Mesenchymal stem cell (in vitro differentiated cells and primary cell): ENCODE results near the gene MAP3K15.

Experiments used
- DNase-seq: peaks from one replicate; pipeline ENCODE4 v3.0.0-alpha.2; 2013
- H2AFZ ChIP-seq: one replicate; pipeline ENCODE4 v1.6.1; 2013; ENCODE audit warnings: low read depth, mild to moderate bottlenecking, control low read depth, inconsistent platforms, low read length, moderate library complexity
- H2AK5ac ChIP-seq: 2 replicates; pipeline ENCODE4 v1.6.1; 2013; ENCODE audit warnings: low read length, moderate library complexity, mild to moderate bottlenecking, inconsistent platforms; ENCODE audit not compliant: severe bottlenecking
- H2BK120ac ChIP-seq: one replicate; pipeline ENCODE4 v1.6.1; 2013; ENCODE audit warnings: low read depth, mild to moderate bottlenecking, inconsistent platforms, low read length, moderate library complexity
- H2BK12ac ChIP-seq, 2 experiments: one replicate each; pipeline ENCODE4 v1.6.1; 2013; ENCODE audit warnings: inconsistent platforms in 2 of 2, low read length in 2 of 2, mild to moderate bottlenecking in 2 of 2, moderate library complexity in 2 of 2, control low read depth in 1 of 2
- H2BK15ac ChIP-seq: one replicate; pipeline ENCODE4 v1.6.1; 2013; ENCODE audit warnings: mild to moderate bottlenecking, low read depth, inconsistent platforms; ENCODE audit not compliant: poor library complexity, severe bottlenecking
- H2BK5ac ChIP-seq: 2 replicates; pipeline ENCODE4 v1.6.1; 2013; ENCODE audit warnings: low read depth, mild to moderate bottlenecking, low read length, control low read depth, inconsistent platforms; ENCODE audit not compliant: poor library complexity, severe bottlenecking
- H3K14ac ChIP-seq, 2 experiments: one replicate each; pipeline ENCODE4 v1.6.1; 2013; ENCODE audit warnings: inconsistent platforms in 2 of 2, low read length in 2 of 2, control low read depth in 1 of 2, mild to moderate bottlenecking in 1 of 2, moderate library complexity in 1 of 2
- H3K18ac ChIP-seq, 2 experiments: one replicate each; pipeline ENCODE4 v1.6.1; 2013; ENCODE audit warnings: inconsistent platforms in 2 of 2, low read length in 2 of 2, control low read depth in 1 of 2, low read depth in 1 of 2, mild to moderate bottlenecking in 1 of 2
- H3K23ac ChIP-seq, 2 experiments: one replicate each; pipeline ENCODE4 v1.6.1; 2013; ENCODE audit warnings: inconsistent platforms in 2 of 2, low read length in 2 of 2, mild to moderate bottlenecking in 2 of 2, moderate library complexity in 2 of 2, control low read depth in 1 of 2
- H3K27ac ChIP-seq: 2 replicates; pipeline ENCODE4 v1.5.1; 2013; ENCODE audit warnings: mild to moderate bottlenecking, moderate library complexity, low read length, control low read depth, inconsistent platforms; ENCODE audit not compliant: poor library complexity, severe bottlenecking
- H3K27me3 ChIP-seq, 2 experiments: 2 replicates each; pipeline versions ENCODE4 v1.6.1 to v1.7.0; 2013; ENCODE audit warnings: low read length in 2 of 2, mild to moderate bottlenecking in 2 of 2, moderate library complexity in 2 of 2, control low read depth in 1 of 2, inconsistent platforms in 1 of 2; ENCODE audit not compliant: control insufficient read depth in 1 of 2, insufficient read depth in 1 of 2
- H3K36me3 ChIP-seq, 2 experiments: 2 replicates each; pipeline versions ENCODE4 v1.6.1 to v1.7.0; 2013; ENCODE audit warnings: low read length in 2 of 2, control low read depth in 1 of 2, inconsistent platforms in 1 of 2, low read depth in 1 of 2, mild to moderate bottlenecking in 1 of 2; ENCODE audit not compliant: insufficient read depth in 2 of 2, control insufficient read depth in 1 of 2
- H3K4ac ChIP-seq, 2 experiments: one replicate each; pipeline ENCODE4 v1.6.1; 2013; ENCODE audit warnings: inconsistent platforms in 2 of 2, low read length in 2 of 2, mild to moderate bottlenecking in 2 of 2, moderate library complexity in 2 of 2, control low read depth in 1 of 2, low read depth in 1 of 2
- H3K4me1 ChIP-seq: 2 replicates; pipeline ENCODE4 v1.6.1; 2013; ENCODE audit warnings: low read depth, low read length, control low read depth; ENCODE audit not compliant: control insufficient read depth, insufficient read depth
- H3K4me2 ChIP-seq: 2 replicates; pipeline ENCODE4 v1.6.1; 2013; ENCODE audit warnings: low read length, mild to moderate bottlenecking, inconsistent platforms; ENCODE audit not compliant: poor library complexity, severe bottlenecking
- H3K4me3 ChIP-seq, 2 experiments: 2 replicates each; pipeline versions ENCODE4 v1.5.1 to v1.7.0; 2013; ENCODE audit warnings: low read length in 2 of 2, mild to moderate bottlenecking in 2 of 2, control low read depth in 1 of 2, low read depth in 1 of 2; ENCODE audit not compliant: insufficient read depth in 1 of 2
- H3K79me1 ChIP-seq: replicated peaks from 2 replicates; pipeline ENCODE4 v1.6.1; 2013; ENCODE audit warnings: mild to moderate bottlenecking, control low read depth, low read length, inconsistent platforms; ENCODE audit not compliant: poor library complexity, severe bottlenecking
- H3K9ac ChIP-seq: 2 replicates; pipeline ENCODE4 v1.7.0; 2013; ENCODE audit warnings: mild to moderate bottlenecking, low read length, moderate library complexity
- H3K9me3 ChIP-seq: 2 replicates; pipeline ENCODE4 v1.7.0; 2013; ENCODE audit warnings: mild to moderate bottlenecking, low read length; ENCODE audit not compliant: control insufficient read depth
- H4K8ac ChIP-seq: one replicate; pipeline ENCODE4 v1.6.1; 2013; ENCODE audit warnings: inconsistent platforms, mild to moderate bottlenecking, low read length, moderate library complexity
- H4K91ac ChIP-seq: one replicate; pipeline ENCODE4 v1.6.1; 2013; ENCODE audit warnings: mild to moderate bottlenecking, low read length, inconsistent platforms
- WGBS: methylation state at CpG from one replicate; pipeline ENCODE4 v1.1.7; 2013; ENCODE audit warnings: mixed read lengths; 5-methylcytosine and 5-hydroxymethylcytosine counted together

Gene MAP3K15

GRCh38 chrX:19541196-19541595 is 25.9 kb upstream of the MAP3K15 start:
- Histone ChIP-seq H3K4me1 (no peaks in the 10 kb centered on the region), H4K91ac (no peak overlapping the region), H3K18ac (no peak overlapping the region), H2AK5ac (no peak overlapping the region), H2BK12ac (no peak overlapping the region), H3K79me1 (peaks cover 2% of the 10 kb centered on the region), H3K14ac (no peak overlapping the region), H4K8ac (no peak overlapping the region), H2AFZ (no peak overlapping the region), H2BK15ac (no peak overlapping the region), H2BK120ac (no peak overlapping the region), H3K27me3 (peaks cover 0 to 5% of the 10 kb centered on the region in 2 experiments), H2BK5ac (no peak overlapping the region), H3K4ac (no peak overlapping the region), H3K9me3 (no peaks in the 10 kb centered on the region), H3K4me2 (no peak overlapping the region), H3K23ac (no peak overlapping the region), H3K4me3 (no peak overlapping the region), H3K27ac (no peak overlapping the region), H3K9ac (no peak overlapping the region), H3K36me3 (peaks cover 24 to 53% of the 10 kb centered on the region in 2 experiments)
- WGBS: 100% methylated on average over 1 of the region's 3 CpGs
- no peak for DNase-seq

- Histone ChIP-seq H3K9me3 (no peaks in the 10 kb centered on the region), H3K27me3 (peaks cover 0 to 5% of the 10 kb centered on the region in 2 experiments), H3K4me2 (no peak overlapping the region), H4K91ac (no peak overlapping the region), H3K18ac (no peak overlapping the region), H3K36me3 (peaks cover 24 to 50% of the 10 kb centered on the region in 2 experiments), H2BK12ac (no peak overlapping the region), H2BK5ac (no peak overlapping the region), H4K8ac (no peak overlapping the region), H3K27ac (no peak overlapping the region), H3K4ac (no peak overlapping the region), H2AFZ (no peak overlapping the region), H3K23ac (no peak overlapping the region), H2BK15ac (no peak overlapping the region), H3K9ac (no peak overlapping the region), H3K14ac (no peak overlapping the region), H2AK5ac (no peak overlapping the region), H2BK120ac (no peak overlapping the region), H3K4me3 (no peak overlapping the region), H3K4me1 (no peaks in the 10 kb centered on the region), H3K79me1 (peaks cover 2% of the 10 kb centered on the region)
- DNase-seq: no peak
- 90% methylated on average over 2 of the region's 3 CpGs for WGBS
These were observed 24.8 kb upstream of the MAP3K15 start for GRCh38 chrX:19540076-19540475.

- H3K14ac ChIP-seq: no peak overlapping the region
- H2AFZ ChIP-seq: no peak overlapping the region
- DNase-seq: no peak
- no peak overlapping the region for H2BK12ac ChIP-seq
- no peak overlapping the region for H3K18ac ChIP-seq
- WGBS: 92% methylated on average over 3 of the region's 4 CpGs
- no peak overlapping the region for H3K27ac ChIP-seq
- no peak overlapping the region for H2BK5ac ChIP-seq
- no peaks in the 10 kb centered on the region for H3K9me3 ChIP-seq
- H3K23ac ChIP-seq: no peak overlapping the region
- no peak overlapping the region for H3K4me3 ChIP-seq
- no peak overlapping the region for H3K4me2 ChIP-seq
- H2BK120ac ChIP-seq: no peak overlapping the region
- H4K8ac ChIP-seq: no peak overlapping the region
- H3K27me3 ChIP-seq: peaks cover 0 to 5% of the 10 kb centered on the region in 2 experiments
- H4K91ac ChIP-seq: no peak overlapping the region
- H3K4ac ChIP-seq: no peak overlapping the region
- H2AK5ac ChIP-seq: no peak overlapping the region
- peaks cover 24 to 52% of the 10 kb centered on the region in 2 experiments for H3K36me3 ChIP-seq
- no peak overlapping the region for H3K9ac ChIP-seq
- H3K79me1 ChIP-seq: peaks cover 2% of the 10 kb centered on the region
- no peak overlapping the region for H2BK15ac ChIP-seq
- H3K4me1 ChIP-seq: no peaks in the 10 kb centered on the region
These were observed 24.4 kb upstream of the MAP3K15 start for GRCh38 chrX:19539665-19540064.

GRCh38 chrX:19535476-19535875 is 20.2 kb upstream of the MAP3K15 start:
- peaks cover 0 to 5% of the 10 kb centered on the region in 2 experiments for H3K27me3 ChIP-seq
- no CpG with 5 or more reads among the region's 2 CpGs for WGBS

More at GRCh38 chrX:19535476-19535875, 20.2 kb upstream of the MAP3K15 start:
- Histone ChIP-seq H3K36me3 (peaks cover 5 to 29% of the 10 kb centered on the region in 2 experiments), H3K4me3 (no peak overlapping the region), H2AK5ac (no peak overlapping the region), H4K91ac (no peak overlapping the region), H3K18ac (no peak overlapping the region), H3K9ac (no peak overlapping the region), H3K27ac (no peak overlapping the region), H3K14ac (no peak overlapping the region), H3K4me1 (no peaks in the 10 kb centered on the region), H3K79me1 (no peaks in the 10 kb centered on the region), H3K4ac (no peak overlapping the region), H2BK12ac (no peak overlapping the region), H3K23ac (no peak overlapping the region), H2BK120ac (no peak overlapping the region), H3K9me3 (no peaks in the 10 kb centered on the region), H2AFZ (no peak overlapping the region), H2BK15ac (no peak overlapping the region), H2BK5ac (no peak overlapping the region), H3K4me2 (no peak overlapping the region), H4K8ac (no peak overlapping the region)
- DNase-seq: peak; percentile 30
